SK-MEL-5 (cell line): Measurements from ENCODE around the gene ARSB. TPM values are rescaled to one million over a fixed set of nuclear protein-coding genes. Genes with fewer than 3 reads are reported as not detected.
"Not testable (repeated sequence)": the region's sequence is repeated elsewhere in the genome, so short reads cannot be mapped to it uniquely, and the experiment has no call there.

Experiments used
- DNase-seq: peaks from one replicate; pipeline ENCODE4 v3.0.0-alpha.2; 2016; ENCODE audit warnings: low read depth, low spot score
- in situ Hi-C: cut with HindIII; loops from 2 replicates; pipeline ENCODE4 v1.10.0; 2016; ENCODE audit warnings: low sequenced_read_pairs, high pct_unique_total_duplicates, low pct_unique_long_range_greater_than_20kb
- small RNA-seq, 2 experiments: library from RNA; depleted of rRNA; stranded (forward); fragments of <200 nt; gene quantifications; one replicate each; pipeline ENCODE3, GENCODE V24; 2014
- total RNA-seq: library from RNA; depleted of rRNA; stranded (reverse); fragments of >200 nt; shearing (Covaris generic); gene quantifications from 2 replicates; pipeline ENCODE4 v1.2.3, GENCODE V29; 2014; rRNA removed

The ARSB gene
- total RNA-seq, 1 experiment from 2014 or later = 25.7 TPM

GRCh38 chr5:78735834-78736463, 249.2 kb downstream of the ARSB start:
- in situ Hi-C loops = no loop called here
- no peak for DNase-seq

DNA sequence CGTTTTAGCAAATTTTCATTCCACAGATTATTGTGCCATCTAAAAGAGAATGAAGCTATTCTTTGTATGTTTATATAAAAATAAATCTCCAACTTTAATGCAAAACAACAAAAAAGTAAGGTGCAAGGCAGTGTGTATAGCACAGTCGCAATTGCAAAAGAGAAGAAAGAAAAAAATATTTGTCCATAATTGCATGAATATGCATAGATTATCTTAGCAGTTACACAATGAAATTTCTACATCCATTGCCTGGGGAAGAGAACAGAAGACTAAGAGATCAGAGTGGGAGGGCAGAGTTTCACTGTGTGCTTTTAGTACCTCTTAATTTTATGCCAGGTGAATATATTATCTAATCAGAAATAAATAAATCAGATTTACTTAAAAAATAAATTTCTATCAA, 250.2 kb downstream of the ARSB start:
- in situ Hi-C loops = no loop called here
- no peak for DNase-seq

GRCh38 chr5:78734094-78734845, 250.8 kb downstream of the ARSB start:
- DNase-seq = no peak

GRCh38 chr5:78732721-78733120, 252.4 kb downstream of the ARSB start:
- DNase-seq, in situ Hi-C loops: not testable (repeated sequence)

More at GRCh38 chr5:78734094-78734845, 250.8 kb downstream of the ARSB start:
- in situ Hi-C loops = no loop called here

DNA sequence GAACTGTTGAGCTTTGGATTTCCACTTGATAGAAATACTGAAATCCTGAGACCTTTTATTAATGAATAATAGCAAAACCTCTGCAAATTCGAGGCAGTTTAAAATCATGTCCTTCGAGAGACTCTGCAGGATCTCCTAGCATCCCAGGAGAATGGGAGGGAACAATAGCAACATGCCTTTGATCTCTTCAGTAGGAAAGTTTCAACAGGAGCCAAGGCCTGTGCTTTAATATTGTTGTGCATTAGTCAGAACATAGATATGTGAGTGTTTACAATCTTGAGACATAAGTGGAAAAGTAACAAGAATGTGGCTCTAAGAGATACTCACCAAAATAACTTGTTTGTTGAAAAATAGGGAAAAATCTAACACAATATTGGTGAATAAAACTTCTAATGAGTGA, 253.2 kb downstream of the ARSB start:
- in situ Hi-C loops = no loop called here
- no peak for DNase-seq

GRCh38 chr5:78730300-78731094, 254.6 kb downstream of the ARSB start:
- in situ Hi-C loops = no loop called here

DNA sequence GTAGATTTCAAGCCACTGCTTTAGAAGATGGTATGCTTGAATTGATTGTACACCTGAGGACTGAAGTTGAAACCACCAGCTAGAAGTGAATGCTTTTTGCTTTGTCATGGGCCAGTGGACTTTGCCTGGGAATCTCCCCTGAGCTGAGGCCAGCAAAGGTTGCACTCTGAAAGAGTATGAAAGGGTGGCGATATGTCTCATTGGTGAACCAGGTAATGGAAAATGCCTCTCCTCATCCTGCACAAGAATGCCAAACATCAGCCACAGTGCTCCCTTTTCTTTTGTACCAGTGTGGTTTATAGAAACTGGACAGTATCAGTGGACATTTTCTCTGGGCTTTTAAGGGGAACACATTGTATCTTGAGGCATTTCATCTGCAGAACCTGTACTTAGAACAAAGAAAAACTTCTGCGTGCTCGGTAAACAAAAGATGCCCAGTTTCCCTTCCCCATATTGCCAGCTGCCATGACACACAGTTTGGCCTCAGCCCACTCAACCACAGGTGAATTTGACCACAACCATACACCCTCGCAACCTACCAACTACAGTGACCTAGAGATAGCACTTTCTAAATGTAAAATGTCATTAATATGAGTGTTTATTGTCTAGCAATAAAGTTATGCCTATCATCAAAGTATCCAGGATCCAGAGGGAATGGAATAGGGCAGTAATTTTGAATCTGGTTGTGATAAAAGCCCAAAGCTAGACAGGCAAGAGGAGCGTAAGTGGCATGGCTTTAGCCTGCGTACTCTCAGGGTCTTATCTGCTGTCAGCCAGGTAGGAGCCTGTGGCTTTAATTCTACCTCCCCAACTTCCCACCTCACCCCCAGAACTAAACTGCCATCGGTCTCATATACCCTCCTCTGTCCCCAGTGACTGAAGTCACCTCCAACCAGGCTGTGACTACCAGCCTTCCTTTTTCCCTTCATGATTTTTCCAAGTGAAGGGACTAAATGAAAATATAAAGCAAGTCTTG, 257.0 kb downstream of the ARSB start:
- no peak for DNase-seq
- in situ Hi-C loops = no loop called here

More at GRCh38 chr5:78730300-78731094, 254.6 kb downstream of the ARSB start:
- no peak for DNase-seq

Small RNA genes within 50 kb of the gene (small RNA-seq; reads per million reads assigned to genes)
- gene AC025755.1 = 0 reads per million in 2 experiments

Other genes with a start within 250 kb of the ARSB start
- gene DMGDH, start 84.4 kb upstream of the ARSB start, total RNA-seq = not detected in 2 replicates
- not detected in 2 replicates for gene BHMT2, start 84.5 kb upstream of the ARSB start, total RNA-seq
- not detected in 2 replicates for gene BHMT, start 126.5 kb upstream of the ARSB start, total RNA-seq